Mucosa of descending colon (tissue), 3 donors: Measurements from ENCODE around the gene MARS1. TPM values are rescaled to one million over a fixed set of nuclear protein-coding genes. Genes with fewer than 3 reads are reported as not detected.
"Not testable (repeated sequence)": the region's sequence is repeated elsewhere in the genome, so short reads cannot be mapped to it uniquely, and the experiment has no call there.

ENCODE experiments used
- ATAC-seq: fragments of 200-7000 bp; cut with Tn5 transposase; one replicate; pipeline ENCODE4 v1.9.1; 2020; ENCODE audit warnings: mild to moderate bottlenecking, moderate library complexity
- DNase-seq, 3 donors: peaks; one replicate each; pipeline ENCODE4 v3.0.0-alpha.2; 2020
- H3K36me3 ChIP-seq: fragments of 200-600 bp; one replicate; pipeline ENCODE4 v1.8.0; 2021; ENCODE audit warnings: low read depth, mild to moderate bottlenecking
- H3K4me1 ChIP-seq: fragments of 200-600 bp; one replicate; pipeline ENCODE4 v1.8.0; 2021; ENCODE audit warnings: low read depth, mild to moderate bottlenecking
- H3K4me3 ChIP-seq: fragments of 200-600 bp; one replicate; pipeline ENCODE4 v1.8.0; 2021; ENCODE audit warnings: mild to moderate bottlenecking
- H3K9me3 ChIP-seq: fragments of 200-600 bp; one replicate; pipeline ENCODE4 v1.8.0; 2021; ENCODE audit warnings: mild to moderate bottlenecking
- intact Hi-C, 2 donors: fragments of 100-400 bp; cut with DNase I in 1 of 2; cut with micrococcal nuclease in 1 of 2; formaldehyde crosslinking; loops; one replicate each; pipeline versions ENCODE4 v1.11.0 to v1.11.1; 2022; cut with DNase I, micrococcal nuclease
- microRNA-seq: library from miRNA; unstranded; fragments of <30 nt; microRNA quantifications from one replicate; pipeline ENCODE4, GENCODE V29; 2019
- total RNA-seq, 3 donors: library from RNA; stranded (reverse); fragmentation: NEBNext Ultra II Directional in 2 of 3; extraction: Animal tissue kit (Norgen Biotek cat#: 25700) in 2 of 3; gene quantifications; one replicate each; pipeline versions ENCODE4 v1.2.1 to v1.2.4, GENCODE V29; 2021 to 2023
- TF ChIP-seq, protein P1 (sequence below): fragments of 200-600 bp; IDR thresholded peaks from one replicate; pipeline ENCODE4 v1.8.0; 2022; ENCODE audit warnings: antibody characterized with exemption, mild to moderate bottlenecking
- donor health status: DM: no; HTN: no; CAD: no; lungs with moderate emphysema.
- donor health status: DM: no; HTN: no; CAD: no.
- donor health status: DM: no; HTN: yes; CAD: no.

Gene MARS1
- total RNA-seq, 3 donors from 2014 or later = 63.7 to 117 (median 94.7) TPM

DNA sequence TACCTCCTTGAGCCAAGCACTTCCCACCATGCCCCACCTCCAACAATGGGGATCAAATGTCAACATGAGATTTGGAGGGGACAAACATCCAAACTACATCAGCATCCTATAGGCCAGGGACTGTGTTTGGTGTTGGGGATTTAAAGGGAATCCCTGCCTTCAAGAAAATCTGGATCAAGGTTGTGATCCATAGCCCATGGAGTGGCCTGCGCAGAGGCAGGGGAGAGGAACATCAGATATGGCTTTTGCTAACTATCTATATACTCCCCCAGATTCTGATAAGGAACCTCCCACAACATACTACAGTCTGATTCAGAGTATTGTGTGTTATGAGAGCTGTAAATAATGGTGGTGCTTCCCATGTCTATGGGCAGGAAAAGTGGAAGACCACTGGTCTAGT is 67.0 kb downstream of the MARS1 start:
- no peaks in the 10 kb centered on the region for H3K4me1 ChIP-seq
- no peaks in the 10 kb centered on the region for H3K9me3 ChIP-seq
- intact Hi-C loops = no loop called here
- DNase-seq = no peak
- ATAC-seq = no peak
- H3K36me3 ChIP-seq = no peaks in the 10 kb centered on the region
- TF ChIP-seq, protein P1, sequence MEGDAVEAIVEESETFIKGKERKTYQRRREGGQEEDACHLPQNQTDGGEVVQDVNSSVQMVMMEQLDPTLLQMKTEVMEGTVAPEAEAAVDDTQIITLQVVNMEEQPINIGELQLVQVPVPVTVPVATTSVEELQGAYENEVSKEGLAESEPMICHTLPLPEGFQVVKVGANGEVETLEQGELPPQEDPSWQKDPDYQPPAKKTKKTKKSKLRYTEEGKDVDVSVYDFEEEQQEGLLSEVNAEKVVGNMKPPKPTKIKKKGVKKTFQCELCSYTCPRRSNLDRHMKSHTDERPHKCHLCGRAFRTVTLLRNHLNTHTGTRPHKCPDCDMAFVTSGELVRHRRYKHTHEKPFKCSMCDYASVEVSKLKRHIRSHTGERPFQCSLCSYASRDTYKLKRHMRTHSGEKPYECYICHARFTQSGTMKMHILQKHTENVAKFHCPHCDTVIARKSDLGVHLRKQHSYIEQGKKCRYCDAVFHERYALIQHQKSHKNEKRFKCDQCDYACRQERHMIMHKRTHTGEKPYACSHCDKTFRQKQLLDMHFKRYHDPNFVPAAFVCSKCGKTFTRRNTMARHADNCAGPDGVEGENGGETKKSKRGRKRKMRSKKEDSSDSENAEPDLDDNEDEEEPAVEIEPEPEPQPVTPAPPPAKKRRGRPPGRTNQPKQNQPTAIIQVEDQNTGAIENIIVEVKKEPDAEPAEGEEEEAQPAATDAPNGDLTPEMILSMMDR = no peak
- H3K4me3 ChIP-seq = no peak overlapping the region

DNA sequence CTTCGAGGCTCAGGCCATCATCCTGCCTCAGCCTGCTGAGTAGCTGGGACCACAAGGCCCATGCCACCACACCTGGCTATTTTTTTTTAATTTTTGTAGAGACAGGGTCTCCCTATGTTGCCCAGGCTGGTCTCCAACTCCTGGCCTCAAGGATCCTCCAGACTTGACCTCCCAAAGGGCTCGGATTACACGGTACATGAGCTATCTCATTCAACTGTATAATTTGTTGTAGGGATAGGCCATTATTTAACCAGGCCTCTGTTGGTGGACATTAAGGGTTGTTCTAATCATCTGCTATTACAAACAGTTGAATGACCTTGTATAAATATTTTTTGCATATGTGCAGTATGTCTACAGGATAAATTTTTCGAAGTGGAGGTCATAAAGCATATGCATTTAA is 71.0 kb downstream of the MARS1 start:
- Histone ChIP-seq H3K9me3 (no peaks in the 10 kb centered on the region), H3K36me3 (no peaks in the 10 kb centered on the region), H3K4me1 (no peaks in the 10 kb centered on the region), H3K4me3 (no peak overlapping the region)
- TF ChIP-seq, protein P1 = no peak
- ATAC-seq (no peak), DNase-seq (no peak)
- intact Hi-C loops = no loop called here

DNA sequence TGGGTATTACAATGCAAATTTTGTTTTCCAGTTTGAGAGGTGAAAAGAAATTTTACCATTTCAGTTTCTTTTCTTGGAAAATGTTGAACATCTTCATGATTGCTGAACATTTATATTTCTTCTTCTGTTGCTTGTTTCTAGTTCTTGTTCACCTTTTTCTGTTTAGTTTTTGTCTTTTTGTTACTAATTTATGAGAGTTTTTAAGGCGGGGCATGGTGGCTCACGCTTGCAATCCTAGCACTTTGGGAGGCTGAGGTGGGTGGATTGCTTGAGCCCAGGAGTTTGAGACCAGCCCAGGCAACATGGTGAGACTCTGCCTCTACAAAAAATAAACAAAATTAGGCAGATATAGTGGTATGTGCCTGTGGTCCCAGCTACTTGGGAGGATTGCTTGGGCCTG is 72.6 kb downstream of the MARS1 start:
- Histone ChIP-seq H3K4me1 (no peaks in the 10 kb centered on the region), H3K36me3 (no peaks in the 10 kb centered on the region), H3K9me3 (no peaks in the 10 kb centered on the region), H3K4me3 (no peak overlapping the region)
- ATAC-seq (no peak), DNase-seq (no peak)
- intact Hi-C loops = no loop called here
- TF ChIP-seq, protein P1 = no peak

DNA sequence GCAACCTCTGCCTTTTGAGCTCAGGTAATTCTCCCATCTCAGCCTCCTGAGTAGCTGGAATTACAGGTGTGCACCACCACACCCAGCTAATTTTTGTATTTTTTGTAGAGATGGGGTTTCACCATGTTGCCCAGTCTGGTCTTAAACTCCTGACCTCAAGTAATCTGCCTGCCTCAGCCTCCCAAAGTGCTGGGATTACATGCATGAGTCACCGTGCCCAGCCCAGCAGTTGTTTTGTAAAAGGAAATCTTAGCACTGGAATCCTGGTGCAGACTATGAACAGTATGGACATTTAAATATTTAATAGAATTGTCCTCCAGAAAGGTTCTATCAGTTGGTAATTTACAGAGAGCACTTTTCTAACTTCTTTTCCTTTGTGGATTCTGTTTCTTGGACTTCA is 73.2 kb downstream of the MARS1 start:
- ATAC-seq, H3K4me1 ChIP-seq, H3K4me3 ChIP-seq, intact Hi-C loops, H3K9me3 ChIP-seq, DNase-seq, H3K36me3 ChIP-seq: not testable (repeated sequence)

DNA sequence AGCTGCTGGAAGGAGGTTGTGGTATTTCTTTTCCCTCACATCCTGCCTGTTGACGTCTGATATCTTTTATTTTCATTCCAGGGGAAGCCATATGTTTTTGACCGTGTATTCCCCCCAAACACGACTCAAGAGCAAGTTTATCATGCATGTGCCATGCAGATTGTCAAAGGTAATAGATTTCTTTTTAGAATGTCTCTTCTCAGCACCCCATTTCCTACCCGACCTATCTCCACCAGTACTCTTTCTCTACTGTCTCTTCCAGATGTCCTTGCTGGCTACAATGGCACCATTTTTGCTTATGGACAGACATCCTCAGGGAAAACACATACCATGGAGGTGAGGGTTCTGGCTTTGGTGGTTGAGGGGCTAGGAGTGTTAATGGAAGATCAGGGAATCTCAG is 75.5 kb downstream of the MARS1 start:
- intact Hi-C loops = no loop called here
- H3K4me3 ChIP-seq = no peak overlapping the region
- TF ChIP-seq, protein P1 = no peak
- DNase-seq (no peak), ATAC-seq (no peak)
- H3K9me3 ChIP-seq = no peaks in the 10 kb centered on the region
- no peaks in the 10 kb centered on the region for H3K4me1 ChIP-seq
- H3K36me3 ChIP-seq = no peaks in the 10 kb centered on the region

DNA sequence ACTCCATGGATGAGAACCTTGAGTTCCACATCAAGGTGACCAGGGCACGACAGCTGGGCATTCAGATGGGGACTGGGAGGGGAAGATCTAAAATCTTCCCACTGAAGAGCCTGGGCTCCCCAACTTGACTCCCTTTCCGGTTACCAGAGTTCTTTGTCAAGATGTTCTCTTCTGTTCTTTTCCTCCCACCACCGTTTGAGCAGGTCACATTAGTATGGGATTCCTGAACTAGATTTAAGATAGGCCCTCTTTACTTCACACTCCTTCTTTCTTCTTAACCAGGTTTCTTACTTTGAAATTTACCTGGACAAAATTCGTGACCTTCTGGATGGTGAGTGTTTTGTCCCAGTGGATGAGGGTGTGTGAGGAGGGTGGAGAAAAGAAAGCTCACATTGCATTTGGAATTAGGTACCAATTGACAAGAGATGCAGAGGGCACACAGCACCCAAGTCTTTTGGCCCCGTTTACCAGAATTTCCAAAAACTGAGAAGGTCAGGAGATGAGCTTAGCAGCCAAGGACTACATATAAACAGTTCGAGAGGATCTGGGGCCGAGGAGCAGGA is 76.4 kb downstream of the MARS1 start:
- H3K9me3 ChIP-seq = no peaks in the 10 kb centered on the region
- DNase-seq = no peak
- TF ChIP-seq, protein P1 = no peak
- no peaks in the 10 kb centered on the region for H3K36me3 ChIP-seq
- no peaks in the 10 kb centered on the region for H3K4me1 ChIP-seq
- intact Hi-C loops = no loop called here
- no peak for ATAC-seq
- H3K4me3 ChIP-seq = no peak overlapping the region

Small RNAs within 50 kb of the gene (microRNA-seq; reads per million reads assigned to microRNA genes)
- 1.6 reads per million for gene MIR616
- not detected for gene MIR6758

Other genes with a start within 250 kb of the MARS1 start
- 1 to 10 TPM; 2.4 to 4.3 (median 3.3) TPM for gene STAC3, start 236.9 kb upstream of the MARS1 start, total RNA-seq
- 10 to 100 TPM; 43.9 to 80.8 (median 80.6) TPM for gene R3HDM2, start 57.0 kb upstream of the MARS1 start, total RNA-seq
- gene INHBC, start 53.3 kb upstream of the MARS1 start, total RNA-seq = not detected
- gene INHBE, start 32.8 kb upstream of the MARS1 start, total RNA-seq = not detected
- gene GLI1, start 28.3 kb upstream of the MARS1 start, total RNA-seq = 1 to 10 TPM in 2 of 3 donors, under 1 TPM in 1; 0.46 to 2.0 (median 1.9) TPM
- 10 to 100 TPM in 2 of 3 donors, 1 to 10 TPM in 1; 8.8 to 18.5 (median 15.0) TPM for gene ARHGAP9, start 8.2 kb upstream of the MARS1 start, total RNA-seq
- 10 to 100 TPM; 14.1 to 36.4 (median 19.1) TPM for gene DDIT3, start 32.4 kb downstream of the MARS1 start, total RNA-seq
- gene MBD6, start 34.8 kb downstream of the MARS1 start, total RNA-seq = 100 to 1,000 TPM; 116 to 137 (median 120) TPM
- 100 to 1,000 TPM; 138 to 140 (median 140) TPM for gene DCTN2, start 59.1 kb downstream of the MARS1 start, total RNA-seq
- 1 to 10 TPM in 2 of 3 donors, under 1 TPM in 1; 0.61 to 9.1 (median 1.2) TPM for gene KIF5A, start 62.0 kb downstream of the MARS1 start, total RNA-seq
- 10 to 100 TPM; 39.0 to 55.5 (median 54.2) TPM for gene PIP4K2C, start 103.1 kb downstream of the MARS1 start, total RNA-seq
- gene DTX3, start 116.8 kb downstream of the MARS1 start, total RNA-seq = 10 to 100 TPM in 1 of 3 donors, 1 to 10 TPM in 2; 4.3 to 65.5 (median 7.0) TPM
- gene ARHGEF25, start 123.4 kb downstream of the MARS1 start, total RNA-seq = 100 to 1,000 TPM in 1 of 3 donors, 10 to 100 TPM in 1, 1 to 10 TPM in 1; 5.0 to 129 (median 11.0) TPM
- 1 to 10 TPM in 1 of 3 donors, under 1 TPM in 2; 0.64 to 2.2 (median 0.65) TPM for gene B4GALNT1, start 145.1 kb downstream of the MARS1 start, total RNA-seq
- gene OS9, start 206.1 kb downstream of the MARS1 start, total RNA-seq = 100 to 1,000 TPM; 230 to 282 (median 282) TPM